Measurements from ENCODE around the gene ONECUT2. TPM values are rescaled to one million over a fixed set of nuclear protein-coding genes. Genes with fewer than 3 reads are reported as not detected.

The ONECUT2 gene
- total and polyA plus RNA-seq, 9 of the 15 experiments (the other 6 are each of a cell fraction or from before 2014, with no cell fraction given): 0.27 to 2.5 (median 0.83) TPM

GRCh38 chr18:57434536-57435494, at the start of gene ONECUT2 (continued):
- TF ChIP-seq TRIM28 (IDR thresholded peaks at IDR 0.05) (no peak), SIX5 (IDR thresholded peaks at IDR 0.05; ENCODE audit: borderline replicate concordance in 1 of 2, insufficient read depth in 1 of 2, low read depth in 1 of 2, low read length in 2 of 2) (no peak), HES1 (IDR thresholded peaks at IDR 0.05; ENCODE audit: low read depth) (no peak), NCOA4 (IDR thresholded peaks at IDR 0.05; ENCODE audit: partially characterized antibody) (no peak), TSHZ1 (CRISPR knock-in tag; IDR thresholded peaks at IDR 0.05) (no peak), GATAD2B (IDR thresholded peaks at IDR 0.05; ENCODE audit: borderline replicate concordance) (no peak), TCF7L2 (IDR thresholded peaks at IDR 0.05; ENCODE audit: low read depth, low read length) (no peak), TAF9B (IDR thresholded peaks at IDR 0.05; ENCODE audit: partially characterized antibody) (no peak), GTF2F1 (IDR thresholded peaks at IDR 0.05; ENCODE audit: low read depth, low read length) (no peak), ZFP30 (CRISPR knock-in tag; IDR thresholded peaks at IDR 0.05; ENCODE audit: borderline replicate concordance) (no peak), ZEB2 (IDR thresholded peaks at IDR 0.05) (no peak), ZNF696 (CRISPR knock-in tag; conservative IDR thresholded peaks at IDR 0.05) (no peak), RBFOX2 (IDR thresholded peaks at IDR 0.05; ENCODE audit: low read depth, low read length) (peak; percentile 46; the same call in 1 of the 2 replicates), ZNF764 (CRISPR knock-in tag; IDR thresholded peaks at IDR 0.05; ENCODE audit: low read depth) (no peak), CHAMP1 (IDR thresholded peaks at IDR 0.05) (no peak), DPF2 (IDR thresholded peaks at IDR 0.05) (no peak), ILF3 (IDR thresholded peaks at IDR 0.05; ENCODE audit: borderline replicate concordance) (no peak), SAFB (IDR thresholded peaks at IDR 0.05; ENCODE audit: borderline replicate concordance, low read depth, low read length) (no peak), HOMEZ (CRISPR knock-in tag; IDR thresholded peaks at IDR 0.05) (no peak), RBM25 (IDR thresholded peaks at IDR 0.05; ENCODE audit: low read depth, low read length, severe bottlenecking) (peak; percentile 99)
